Esophagus muscularis mucosa (tissue), 3 donors: Measurements from ENCODE around the gene SKOR2.

ENCODE experiments used
- CTCF ChIP-seq, 3 experiments: fragments of 200-600 bp in 2 of 3; fragments of 450-650 bp in 1 of 3; sonication (generic) in 2 of 3; IDR thresholded peaks; one replicate each; pipeline ENCODE4 v1.5.1; 2017 to 2019; ENCODE audit warnings: antibody characterized with exemption in 3 of 3, mild to moderate bottlenecking in 2 of 3, moderate library complexity in 1 of 3
- POLR2A ChIP-seq: fragments of 450-650 bp; IDR thresholded peaks from one replicate; pipeline ENCODE4 v1.6.1; 2017; ENCODE audit warnings: antibody characterized with exemption, moderate library complexity, mild to moderate bottlenecking, low read depth
- POLR2AphosphoS5 ChIP-seq, 2 donors: sonication (generic); formaldehyde crosslinking; IDR thresholded peaks; one replicate each; pipeline ENCODE4 v1.6.1; 2017; ENCODE audit warnings: antibody characterized with exemption in 2 of 2

DNA sequence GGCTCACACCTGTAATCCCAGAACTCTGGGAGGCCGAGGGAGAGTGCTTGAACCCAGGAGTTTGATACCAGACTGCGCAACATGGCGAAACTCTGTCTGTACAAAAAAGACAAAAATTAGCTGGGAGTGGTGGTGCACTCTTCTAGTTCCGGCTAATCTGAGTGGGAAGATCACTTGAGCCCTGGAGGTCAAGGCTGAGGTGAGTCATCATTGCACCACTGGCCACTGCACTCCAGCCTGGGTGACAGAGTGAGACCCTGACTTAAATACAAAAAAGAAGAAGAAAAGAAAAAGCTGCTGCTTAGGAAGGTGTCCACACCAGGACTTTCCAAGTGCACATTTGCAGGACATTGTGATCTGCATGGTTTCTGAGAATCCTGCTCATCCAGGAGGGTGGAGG is 16.4 kb downstream of the SKOR2 start:
- TF ChIP-seq POLR2A (no peak), POLR2AphosphoS5 (IDR thresholded peaks at IDR 0.05) (no peak), CTCF (IDR thresholded peaks at IDR 0.05) (no peak)
